ENCODE results near the gene FMOD. TPM values are rescaled to one million over a fixed set of nuclear protein-coding genes. Genes with fewer than 3 reads are reported as not detected.

Gene FMOD
- total RNA-seq, 1 donor from 2014 or later: not detected

GRCh38 chr1:203371288-203371687 is 20.4 kb upstream of the FMOD start:
- H3K36me3 ChIP-seq: no peaks in the 10 kb centered on the region
- H3K4me3 Mint-ChIP-seq: no peak overlapping the region
- no peaks in the 10 kb centered on the region for H3K9me3 Mint-ChIP-seq
- no peak overlapping the region for H3K4me3 ChIP-seq
- DNase-seq (ENCODE audit: low spot score): no peak
- H3F3A ChIP-seq (ENCODE audit: low read depth): peaks cover 3% of the 10 kb centered on the region
- H3K79me2 ChIP-seq (ENCODE audit: low read depth): no peaks in the 10 kb centered on the region
- H3K27ac ChIP-seq: no peak overlapping the region
- peaks cover 11% of the 10 kb centered on the region for H3K4me1 ChIP-seq
- no peak overlapping the region for H2AFZ ChIP-seq (replicated peaks)
- H3K27ac Mint-ChIP-seq: peak overlapping the region; percentile 39
- peaks cover 12% of the 10 kb centered on the region for H3K4me1 Mint-ChIP-seq
- no peaks in the 10 kb centered on the region for H3K27me3 ChIP-seq
- H3K27me3 Mint-ChIP-seq (ENCODE audit: insufficient read depth, low read depth): peaks cover 8% of the 10 kb centered on the region
- no peak overlapping the region for H3K9ac ChIP-seq
- TF ChIP-seq EZH2phosphoT487 (IDR thresholded peaks at IDR 0.05) (no peak), EZH2 (IDR thresholded peaks at IDR 0.05) (no peak), CTCF (IDR thresholded peaks at IDR 0.05) (no peak)
- H4K20me1 ChIP-seq (ENCODE audit: low read depth): no peaks in the 10 kb centered on the region
- H3K4me2 ChIP-seq: no peak overlapping the region
- no peaks in the 10 kb centered on the region for H3K9me3 ChIP-seq (ENCODE audit: low read depth)
- no peaks in the 10 kb centered on the region for H3K36me3 Mint-ChIP-seq

GRCh38 chr1:203369666-203370065 is 18.7 kb upstream of the FMOD start:
- H3K4me1 ChIP-seq: peaks cover 11% of the 10 kb centered on the region
- peaks cover 16% of the 10 kb centered on the region for H3K4me1 Mint-ChIP-seq
- H2AFZ ChIP-seq (replicated peaks): no peak overlapping the region
- H3K4me2 ChIP-seq: no peak overlapping the region
- H4K20me1 ChIP-seq (ENCODE audit: low read depth): no peaks in the 10 kb centered on the region
- no peak overlapping the region for H3K27ac Mint-ChIP-seq
- no peak overlapping the region for H3K4me3 Mint-ChIP-seq
- H3F3A ChIP-seq (ENCODE audit: low read depth): peaks cover 3% of the 10 kb centered on the region
- no peaks in the 10 kb centered on the region for H3K36me3 ChIP-seq
- H3K27ac ChIP-seq: no peak overlapping the region
- peaks cover 3% of the 10 kb centered on the region for H3K27me3 ChIP-seq
- no peaks in the 10 kb centered on the region for H3K9me3 Mint-ChIP-seq
- H3K27me3 Mint-ChIP-seq (ENCODE audit: insufficient read depth, low read depth): peaks cover 6% of the 10 kb centered on the region
- no peak for DNase-seq (ENCODE audit: low spot score)
- H3K9ac ChIP-seq: no peak overlapping the region
- H3K9me3 ChIP-seq (ENCODE audit: low read depth): no peaks in the 10 kb centered on the region
- H3K79me2 ChIP-seq (ENCODE audit: low read depth): no peaks in the 10 kb centered on the region
- H3K36me3 Mint-ChIP-seq: no peaks in the 10 kb centered on the region
- no peak overlapping the region for H3K4me3 ChIP-seq
- TF ChIP-seq EZH2phosphoT487 (IDR thresholded peaks at IDR 0.05) (no peak), CTCF (IDR thresholded peaks at IDR 0.05) (no peak), EZH2 (IDR thresholded peaks at IDR 0.05) (no peak)

GRCh38 chr1:203368624-203369451 is 17.9 kb upstream of the FMOD start:
- H3K4me1 ChIP-seq: peaks cover 11% of the 10 kb centered on the region
- H2AFZ ChIP-seq (replicated peaks): no peak overlapping the region
- no peaks in the 10 kb centered on the region for H3K36me3 ChIP-seq
- no peak overlapping the region for H3K4me2 ChIP-seq
- H3K27ac Mint-ChIP-seq: no peak overlapping the region
- peaks cover 6% of the 10 kb centered on the region for H3K27me3 Mint-ChIP-seq (ENCODE audit: insufficient read depth, low read depth)
- DNase-seq (ENCODE audit: low spot score): no peak
- H3K79me2 ChIP-seq (ENCODE audit: low read depth): no peaks in the 10 kb centered on the region
- peaks cover 8% of the 10 kb centered on the region for H3F3A ChIP-seq (ENCODE audit: low read depth)
- H3K27ac ChIP-seq: no peak overlapping the region
- no peak overlapping the region for H3K4me3 Mint-ChIP-seq
- H3K4me1 Mint-ChIP-seq: peaks cover 18% of the 10 kb centered on the region
- no peaks in the 10 kb centered on the region for H3K9me3 ChIP-seq (ENCODE audit: low read depth)
- H3K36me3 Mint-ChIP-seq: no peaks in the 10 kb centered on the region
- H4K20me1 ChIP-seq (ENCODE audit: low read depth): no peaks in the 10 kb centered on the region
- H3K9ac ChIP-seq: no peak overlapping the region
- peaks cover 3% of the 10 kb centered on the region for H3K27me3 ChIP-seq
- H3K9me3 Mint-ChIP-seq: no peaks in the 10 kb centered on the region
- H3K4me3 ChIP-seq: no peak overlapping the region
- TF ChIP-seq CTCF (IDR thresholded peaks at IDR 0.05) (peak; percentile 10), EZH2 (IDR thresholded peaks at IDR 0.05) (no peak)

Data from neural progenitor cell (in vitro differentiated cells).